ENCODE data around the gene TXLNB.

Gene TXLNB

DNA sequence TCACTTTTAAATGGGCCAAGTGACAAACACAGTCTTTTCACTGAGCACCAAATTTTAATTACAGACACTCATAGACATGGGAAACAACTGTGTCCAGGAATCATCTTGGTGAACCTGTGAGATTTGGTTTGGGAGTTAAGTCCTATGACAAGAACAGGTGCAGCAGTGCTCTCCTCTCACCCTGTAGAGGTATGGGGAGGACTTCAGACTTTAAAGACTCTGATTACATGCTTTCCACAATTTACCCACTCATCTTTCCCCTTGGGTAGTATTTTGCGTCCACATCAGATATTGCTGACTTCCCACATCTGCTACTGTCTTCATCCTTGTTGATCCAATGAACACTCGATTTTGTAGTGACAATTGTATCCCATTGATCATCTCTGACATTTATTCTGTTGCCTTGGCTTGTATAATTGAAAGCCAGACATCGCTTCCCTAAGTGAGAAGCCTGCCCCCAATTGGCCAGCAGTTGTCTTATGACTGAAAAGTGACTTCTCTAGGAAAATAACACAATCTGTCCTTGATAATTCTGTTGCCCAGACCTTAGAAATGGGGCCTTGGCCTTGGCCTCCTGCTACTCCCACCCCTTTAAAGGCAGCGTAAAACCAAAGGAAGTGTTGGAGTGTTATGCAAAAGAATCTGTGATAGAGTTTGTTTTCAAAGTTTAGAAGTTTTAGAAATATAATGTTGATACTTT is 40.0 kb downstream of the TXLNB start:
- DNase-seq (ENCODE audit: low spot score) (no peak), ATAC-seq (ENCODE audit: low read depth) (no peak)
- H3K4me1 ChIP-seq (ENCODE audit: insufficient read depth, poor library complexity, severe bottlenecking): no peaks in the 10 kb centered on the region
- no peaks in the 10 kb centered on the region for H3K9me3 ChIP-seq (ENCODE audit: severe bottlenecking)
- H3K4me3 ChIP-seq (ENCODE audit: severe bottlenecking): no peak overlapping the region
- no peaks in the 10 kb centered on the region for H3K27me3 ChIP-seq (ENCODE audit: insufficient read depth, poor library complexity, severe bottlenecking)
- no peak overlapping the region for H3K27ac ChIP-seq (ENCODE audit: poor library complexity, severe bottlenecking)
- TF ChIP-seq, protein P1, sequence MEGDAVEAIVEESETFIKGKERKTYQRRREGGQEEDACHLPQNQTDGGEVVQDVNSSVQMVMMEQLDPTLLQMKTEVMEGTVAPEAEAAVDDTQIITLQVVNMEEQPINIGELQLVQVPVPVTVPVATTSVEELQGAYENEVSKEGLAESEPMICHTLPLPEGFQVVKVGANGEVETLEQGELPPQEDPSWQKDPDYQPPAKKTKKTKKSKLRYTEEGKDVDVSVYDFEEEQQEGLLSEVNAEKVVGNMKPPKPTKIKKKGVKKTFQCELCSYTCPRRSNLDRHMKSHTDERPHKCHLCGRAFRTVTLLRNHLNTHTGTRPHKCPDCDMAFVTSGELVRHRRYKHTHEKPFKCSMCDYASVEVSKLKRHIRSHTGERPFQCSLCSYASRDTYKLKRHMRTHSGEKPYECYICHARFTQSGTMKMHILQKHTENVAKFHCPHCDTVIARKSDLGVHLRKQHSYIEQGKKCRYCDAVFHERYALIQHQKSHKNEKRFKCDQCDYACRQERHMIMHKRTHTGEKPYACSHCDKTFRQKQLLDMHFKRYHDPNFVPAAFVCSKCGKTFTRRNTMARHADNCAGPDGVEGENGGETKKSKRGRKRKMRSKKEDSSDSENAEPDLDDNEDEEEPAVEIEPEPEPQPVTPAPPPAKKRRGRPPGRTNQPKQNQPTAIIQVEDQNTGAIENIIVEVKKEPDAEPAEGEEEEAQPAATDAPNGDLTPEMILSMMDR (IDR thresholded peaks at IDR 0.05; ENCODE audit: poor library complexity, severe bottlenecking): no peak
- no peaks in the 10 kb centered on the region for H3K36me3 ChIP-seq (ENCODE audit: low read depth)

DNA sequence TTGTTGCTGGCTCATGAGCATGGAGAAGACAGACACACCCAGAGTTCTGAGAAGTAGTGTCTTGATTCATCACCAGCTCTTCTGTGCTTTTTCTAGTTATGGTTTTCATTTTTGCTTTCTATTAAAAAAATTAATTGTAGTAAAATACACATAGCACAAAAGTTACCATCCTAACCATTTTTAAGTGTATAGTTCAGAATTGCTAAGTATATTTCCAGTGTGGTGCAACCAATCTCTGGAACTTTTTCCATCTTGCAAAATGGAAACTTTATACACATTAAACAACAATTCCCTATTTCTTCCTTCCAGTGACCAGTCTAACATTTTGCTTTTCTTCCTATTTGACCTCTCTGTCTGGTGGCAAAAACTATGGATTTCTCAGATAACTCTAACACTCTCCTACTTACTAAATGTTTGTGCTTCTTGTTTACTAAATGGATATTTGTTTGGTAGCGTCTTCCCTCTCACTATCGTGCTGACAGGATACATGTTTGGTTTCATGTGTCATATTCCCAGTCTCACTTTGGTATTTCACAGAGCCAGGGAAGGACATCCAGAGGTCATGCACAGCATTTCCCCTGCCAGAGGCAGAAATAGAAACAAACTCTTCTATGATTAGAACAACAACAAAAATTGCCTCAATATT is 40.6 kb downstream of the TXLNB start:
- TF ChIP-seq, protein P1 (IDR thresholded peaks at IDR 0.05; ENCODE audit: poor library complexity, severe bottlenecking): no peak
- Histone ChIP-seq H3K4me3 (ENCODE audit: severe bottlenecking) (no peak overlapping the region), H3K27me3 (ENCODE audit: insufficient read depth, poor library complexity, severe bottlenecking) (no peaks in the 10 kb centered on the region), H3K9me3 (ENCODE audit: severe bottlenecking) (no peaks in the 10 kb centered on the region), H3K4me1 (ENCODE audit: insufficient read depth, poor library complexity, severe bottlenecking) (no peaks in the 10 kb centered on the region), H3K27ac (ENCODE audit: poor library complexity, severe bottlenecking) (no peak overlapping the region), H3K36me3 (ENCODE audit: low read depth) (no peaks in the 10 kb centered on the region)
- ATAC-seq (ENCODE audit: low read depth): no peak
- no peak for DNase-seq (ENCODE audit: low spot score)

DNA sequence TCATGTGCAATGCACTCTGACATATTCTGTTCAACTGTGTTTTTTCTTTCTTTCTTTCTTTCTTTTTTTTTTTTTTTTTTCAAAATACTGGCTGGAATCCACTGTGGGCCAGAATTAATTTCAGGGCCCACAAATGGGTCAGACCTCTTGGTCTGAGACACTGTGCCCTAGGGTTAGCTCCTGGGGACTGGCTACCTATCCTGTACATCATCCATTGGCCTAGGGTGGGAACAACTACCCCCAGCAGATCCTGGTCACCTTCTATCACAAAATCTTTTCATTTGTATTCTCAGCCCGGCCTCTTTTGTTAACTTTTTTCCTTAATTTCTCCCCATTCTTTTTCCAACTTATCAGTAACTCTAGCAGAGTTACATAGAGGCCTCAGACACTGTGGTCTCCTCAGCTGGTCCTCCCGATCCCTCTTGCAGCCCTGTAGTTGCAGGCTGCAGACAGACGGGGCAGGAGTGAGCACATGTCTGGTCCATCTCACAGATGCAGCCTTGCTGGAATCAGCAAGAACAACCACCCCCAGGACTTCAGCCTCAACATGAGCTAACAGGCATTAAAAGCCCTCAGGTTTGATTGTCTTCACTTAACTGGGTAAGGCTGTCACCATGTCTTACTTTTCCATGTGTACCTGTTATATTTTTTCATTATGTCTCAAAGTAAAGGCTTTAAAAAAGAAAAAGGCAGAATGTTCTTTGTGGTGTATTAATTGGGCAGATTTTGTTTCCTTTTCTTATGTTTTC is 41.3 kb downstream of the TXLNB start:
- Histone ChIP-seq H3K36me3 (ENCODE audit: low read depth) (no peaks in the 10 kb centered on the region), H3K27me3 (ENCODE audit: insufficient read depth, poor library complexity, severe bottlenecking) (no peaks in the 10 kb centered on the region), H3K4me3 (ENCODE audit: severe bottlenecking) (no peak overlapping the region), H3K27ac (ENCODE audit: poor library complexity, severe bottlenecking) (no peak overlapping the region), H3K4me1 (ENCODE audit: insufficient read depth, poor library complexity, severe bottlenecking) (no peaks in the 10 kb centered on the region), H3K9me3 (ENCODE audit: severe bottlenecking) (no peaks in the 10 kb centered on the region)
- DNase-seq (ENCODE audit: low spot score) (no peak), ATAC-seq (ENCODE audit: low read depth) (peak; percentile 48; the same call in 1 of the 3 replicates)
- TF ChIP-seq, protein P1 (IDR thresholded peaks at IDR 0.05; ENCODE audit: poor library complexity, severe bottlenecking): peak; percentile 42

DNA sequence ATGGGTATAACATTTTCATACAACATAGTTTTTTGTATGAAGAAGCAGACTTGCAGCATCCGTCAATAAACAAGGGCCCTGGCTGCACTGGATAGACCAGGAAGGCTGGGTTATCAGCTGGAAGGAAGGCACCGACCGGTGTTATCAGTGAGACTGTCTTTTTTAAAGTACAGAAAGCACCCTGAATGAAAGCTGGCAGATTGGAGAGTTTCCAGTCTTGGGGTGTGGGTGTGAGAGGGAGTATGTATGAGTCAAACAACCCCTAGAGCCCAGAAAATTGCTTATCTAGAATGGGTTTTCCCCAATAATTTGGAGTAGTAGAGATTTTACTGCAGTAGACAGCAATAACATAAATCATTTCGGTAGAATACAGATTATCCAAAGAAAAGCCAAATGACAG is 42.4 kb downstream of the TXLNB start:
- H3K27me3 ChIP-seq (ENCODE audit: insufficient read depth, poor library complexity, severe bottlenecking): no peaks in the 10 kb centered on the region
- no peak overlapping the region for H3K27ac ChIP-seq (ENCODE audit: poor library complexity, severe bottlenecking)
- TF ChIP-seq, protein P1 (IDR thresholded peaks at IDR 0.05; ENCODE audit: poor library complexity, severe bottlenecking): no peak
- H3K9me3 ChIP-seq (ENCODE audit: severe bottlenecking): no peaks in the 10 kb centered on the region
- no peak overlapping the region for H3K4me3 ChIP-seq (ENCODE audit: severe bottlenecking)
- no peak for DNase-seq (ENCODE audit: low spot score)
- H3K36me3 ChIP-seq (ENCODE audit: low read depth): no peaks in the 10 kb centered on the region
- H3K4me1 ChIP-seq (ENCODE audit: insufficient read depth, poor library complexity, severe bottlenecking): no peaks in the 10 kb centered on the region
- ATAC-seq (ENCODE audit: low read depth): no peak
